ENCODE results near the gene SERPINB10.
A peak's percentile ranks its signal among the peaks of the same experiment; 100 is the strongest.

SERPINB10 gene

GRCh38 chr18:63970809-63971205 is 63.0 kb downstream of the SERPINB10 start:
- no peak for TF ChIP-seq ZNF544 (tag by site-specific recombination; IDR thresholded peaks at IDR 0.05)
- no peak for TF ChIP-seq ZBTB10 (tag by site-specific recombination; IDR thresholded peaks at IDR 0.05)
- TF ChIP-seq ZBTB17 (tag by site-specific recombination; IDR thresholded peaks at IDR 0.05): no peak
- 0 out of 2 replicates have a peak, but pooled peaks have one; percentile 2 for TF ChIP-seq ZNF398 (tag by site-specific recombination; IDR thresholded peaks at IDR 0.05)
- TF ChIP-seq KLF9 (tag by site-specific recombination; IDR thresholded peaks at IDR 0.05; ENCODE audit: low read depth): no peak
- no peak for TF ChIP-seq ZNF155 (tag by site-specific recombination; IDR thresholded peaks at IDR 0.05)
- no peak for TF ChIP-seq ZNF510 (tag by site-specific recombination; IDR thresholded peaks at IDR 0.05; ENCODE audit: insufficient replicate concordance)
- TF ChIP-seq ZNF704 (tag by site-specific recombination; IDR thresholded peaks at IDR 0.05): no peak
- peak; percentile 52; the same call in 1 of the 2 replicates for TF ChIP-seq ZBTB7A (tag by site-specific recombination; IDR thresholded peaks at IDR 0.05; ENCODE audit: low read depth)
- no peak for TF ChIP-seq ZNF140 (tag by site-specific recombination; IDR thresholded peaks at IDR 0.05)
- TF ChIP-seq KLF16 (tag by site-specific recombination; IDR thresholded peaks at IDR 0.05): no peak
- no peak for TF ChIP-seq MEIS1 (CRISPR knock-in tag; IDR thresholded peaks at IDR 0.05; ENCODE audit: borderline replicate concordance)
- TF ChIP-seq ZNF341 (tag by site-specific recombination; IDR thresholded peaks at IDR 0.05; ENCODE audit: low read depth): peak; percentile 57
- H3K4me3 ChIP-seq (ENCODE audit: low read depth, low read length): peak overlapping the region; percentile 76
- H3K36me3 ChIP-seq (ENCODE audit: control insufficient read depth in 2 of 2, insufficient read depth in 1 of 2, low read length in 2 of 2): no peaks in the 10 kb centered on the region; a peak in 1 of 3 replicates
- peaks cover 9% of the 10 kb centered on the region; the same call in 1 of the 2 replicates for H3K4me1 ChIP-seq (ENCODE audit: control insufficient read depth, insufficient read depth, low read length)
- no peaks in the 10 kb centered on the region for H3K9me3 ChIP-seq (ENCODE audit: control insufficient read depth, insufficient read depth, low read depth, low read length)
- ChIA-PET CTCF (interaction anchor here (0.7 kb wide), 2 partner anchors 13 to 24 kb away, joined by 3 to 4 read pairs; no protein-coding TSS in a partner anchor), POLR2A (interaction anchor here (0.6 to 1.1 kb wide), 9 partner anchors 9 to 549 kb away, joined by 3 to 8 read pairs (median 4); partner anchors contain the start of gene VPS4B)
- peak overlapping the region; percentile 94 for H3K27ac ChIP-seq (ENCODE audit: extremely low read depth, low read depth, low read length)

- peak overlapping the region; percentile 76 for H3K4me3 ChIP-seq (ENCODE audit: low read depth, low read length)
- CTCF ChIA-PET: no interaction called here
- no peaks in the 10 kb centered on the region; a peak in 1 of 3 replicates for H3K36me3 ChIP-seq (ENCODE audit: control insufficient read depth in 2 of 2, insufficient read depth in 1 of 2, low read length in 2 of 2)
- H3K9me3 ChIP-seq (ENCODE audit: control insufficient read depth, insufficient read depth, low read depth, low read length): no peaks in the 10 kb centered on the region
- POLR2A ChIA-PET: no interaction called here
- peak overlapping the region; percentile 94 for H3K27ac ChIP-seq (ENCODE audit: extremely low read depth, low read depth, low read length)
- peaks cover 9% of the 10 kb centered on the region; the same call in 1 of the 2 replicates for H3K4me1 ChIP-seq (ENCODE audit: control insufficient read depth, insufficient read depth, low read length)
- TF ChIP-seq ZNF24 (tag by site-specific recombination; IDR thresholded peaks at IDR 0.05): no peak
- TF ChIP-seq ZNF146 (tag by site-specific recombination; IDR thresholded peaks at IDR 0.05): no peak
- TF ChIP-seq YY1 (tag by site-specific recombination; IDR thresholded peaks at IDR 0.05): no peak
- no peak for TF ChIP-seq ZNF510 (tag by site-specific recombination; IDR thresholded peaks at IDR 0.05; ENCODE audit: insufficient replicate concordance)
- TF ChIP-seq ZNF292 (tag by site-specific recombination; IDR thresholded peaks at IDR 0.05; ENCODE audit: borderline replicate concordance, low read depth): no peak
- TF ChIP-seq TCF7L2 (IDR thresholded peaks at IDR 0.05; ENCODE audit: borderline replicate concordance, low read depth, low read length): no peak
- TF ChIP-seq ZBTB44 (tag by site-specific recombination; IDR thresholded peaks at IDR 0.05): no peak
- TF ChIP-seq ZNF626 (tag by site-specific recombination; IDR thresholded peaks at IDR 0.05): no peak
- TF ChIP-seq ZNF585B (tag by site-specific recombination; IDR thresholded peaks at IDR 0.05): no peak
- TF ChIP-seq SETDB1 (IDR thresholded peaks at IDR 0.05; ENCODE audit: insufficient read length, low read length): no peak
- no peak for TF ChIP-seq ZNF26 (tag by site-specific recombination; IDR thresholded peaks at IDR 0.05)
- no peak for TF ChIP-seq SP3 (tag by site-specific recombination; IDR thresholded peaks at IDR 0.05)
- TF ChIP-seq ZNF354C (tag by site-specific recombination; IDR thresholded peaks at IDR 0.05; ENCODE audit: borderline replicate concordance, low read depth): no peak
- no peak for TF ChIP-seq ZNF202 (tag by site-specific recombination; IDR thresholded peaks at IDR 0.05; ENCODE audit: borderline replicate concordance)
Observed at GRCh38 chr18:63971320-63972001, 63.7 kb downstream of the SERPINB10 start.

Data from HEK293 (cell line).